Measurements from ENCODE around the gene CNTD1.
A peak's percentile ranks its signal among the peaks of the same experiment; 100 is the strongest.
"Not testable (repeated sequence)": the region's sequence is repeated elsewhere in the genome, so short reads cannot be mapped to it uniquely, and the experiment has no call there.

The CNTD1 gene, protein sequence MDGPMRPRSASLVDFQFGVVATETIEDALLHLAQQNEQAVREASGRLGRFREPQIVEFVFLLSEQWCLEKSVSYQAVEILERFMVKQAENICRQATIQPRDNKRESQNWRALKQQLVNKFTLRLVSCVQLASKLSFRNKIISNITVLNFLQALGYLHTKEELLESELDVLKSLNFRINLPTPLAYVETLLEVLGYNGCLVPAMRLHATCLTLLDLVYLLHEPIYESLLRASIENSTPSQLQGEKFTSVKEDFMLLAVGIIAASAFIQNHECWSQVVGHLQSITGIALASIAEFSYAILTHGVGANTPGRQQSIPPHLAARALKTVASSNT

DNA sequence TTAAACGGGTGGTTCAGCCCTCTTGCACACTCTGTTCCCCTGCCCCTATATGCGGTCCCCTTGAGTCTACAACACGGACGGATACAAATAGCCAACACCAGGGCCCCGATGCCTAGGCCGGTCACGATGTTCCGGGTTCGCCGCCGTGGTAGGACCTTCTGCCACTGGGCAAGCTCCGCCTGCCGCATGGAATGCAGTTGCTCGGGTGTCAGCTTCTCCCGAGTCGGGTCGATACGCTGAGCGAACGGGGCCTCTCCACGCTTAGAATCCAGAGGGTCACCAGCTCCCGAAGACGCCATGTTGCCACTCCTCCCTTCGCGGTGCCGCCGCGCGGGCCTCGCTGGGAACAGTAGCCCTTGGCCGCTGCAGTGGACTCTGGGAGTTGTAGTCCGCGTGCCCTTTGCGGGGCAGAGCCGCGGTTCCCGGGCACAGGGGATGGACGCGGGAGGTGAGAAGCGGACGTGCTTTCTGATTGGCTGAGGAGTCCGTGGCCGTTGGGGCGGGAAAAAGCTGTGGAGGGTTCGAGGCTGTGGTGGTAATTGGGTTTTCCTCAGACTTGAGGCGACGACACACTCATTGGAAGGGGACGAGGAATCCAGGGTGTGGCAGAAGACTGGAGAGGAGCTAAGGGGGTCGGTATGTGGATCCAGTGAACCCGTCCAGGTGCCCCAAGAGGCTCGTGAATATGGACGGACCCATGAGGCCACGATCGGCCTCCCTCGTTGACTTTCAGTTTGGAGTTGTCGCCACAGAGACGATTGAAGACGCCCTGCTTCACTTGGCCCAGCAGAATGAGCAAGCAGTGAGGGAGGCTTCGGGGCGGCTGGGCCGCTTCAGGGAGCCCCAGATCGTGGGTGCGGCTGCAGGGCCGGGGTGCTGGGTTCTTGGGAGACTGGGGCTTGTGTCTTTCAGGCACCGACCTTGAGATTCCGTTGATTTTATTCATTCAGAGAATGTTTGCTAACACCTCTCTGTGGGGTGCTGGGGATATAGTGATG, at the start of gene CNTD1, which contains the start of gene COA3:
TSS of gene CNTD1 (plus strand) at position 479 of the 998 bp plus-strand sequence. CDS start at position 686, 207 bp downstream.
TSS of gene COA3 (minus strand) at position 322 of the 998 bp plus-strand sequence. CDS start at position 299, 23 bp downstream.
- DNase-seq, result peak; percentile 81

DNA sequence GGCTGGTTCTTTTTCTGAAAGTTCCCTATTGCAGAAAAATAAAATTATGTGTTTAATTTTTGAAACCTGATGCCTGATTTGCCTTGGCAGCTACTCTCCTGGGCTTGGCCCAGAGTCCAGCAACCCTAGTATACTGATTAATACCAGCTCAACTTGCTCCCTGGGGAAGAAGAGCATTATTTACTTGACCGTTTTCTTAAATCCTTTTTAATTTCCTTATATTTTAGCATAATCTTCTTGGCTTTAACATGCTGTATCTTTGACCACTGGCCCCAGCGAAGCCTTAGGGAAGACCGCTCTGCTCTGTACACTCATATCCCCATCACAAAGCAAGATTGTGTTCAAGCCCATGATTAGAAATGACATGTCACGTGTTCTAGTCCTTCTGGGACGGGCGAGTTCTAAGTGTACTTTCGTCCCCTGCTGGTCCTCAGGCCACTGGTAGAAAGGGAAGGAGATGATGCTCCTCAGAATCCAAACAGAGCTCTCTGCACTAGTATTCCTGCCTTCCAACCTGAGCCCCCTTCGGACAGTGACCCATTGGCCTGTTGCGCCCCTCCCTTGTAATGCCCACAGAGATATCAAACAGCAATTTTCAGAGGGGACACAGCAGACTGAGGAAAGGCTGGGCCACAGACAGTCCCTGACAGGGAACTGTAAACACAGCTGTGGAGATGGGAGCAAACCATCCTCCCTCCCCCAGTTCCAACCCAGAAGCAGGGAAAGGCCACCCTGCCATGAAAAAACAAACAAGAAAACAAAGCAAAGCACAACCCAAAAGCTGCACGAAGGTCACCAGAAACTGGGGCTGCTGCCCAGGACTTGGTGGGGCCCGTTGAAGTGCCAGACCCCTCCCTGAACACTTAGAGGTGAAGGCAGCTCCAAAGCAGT, 49.5 kb upstream of the CNTD1 start:
- no peak for DNase-seq

DNA sequence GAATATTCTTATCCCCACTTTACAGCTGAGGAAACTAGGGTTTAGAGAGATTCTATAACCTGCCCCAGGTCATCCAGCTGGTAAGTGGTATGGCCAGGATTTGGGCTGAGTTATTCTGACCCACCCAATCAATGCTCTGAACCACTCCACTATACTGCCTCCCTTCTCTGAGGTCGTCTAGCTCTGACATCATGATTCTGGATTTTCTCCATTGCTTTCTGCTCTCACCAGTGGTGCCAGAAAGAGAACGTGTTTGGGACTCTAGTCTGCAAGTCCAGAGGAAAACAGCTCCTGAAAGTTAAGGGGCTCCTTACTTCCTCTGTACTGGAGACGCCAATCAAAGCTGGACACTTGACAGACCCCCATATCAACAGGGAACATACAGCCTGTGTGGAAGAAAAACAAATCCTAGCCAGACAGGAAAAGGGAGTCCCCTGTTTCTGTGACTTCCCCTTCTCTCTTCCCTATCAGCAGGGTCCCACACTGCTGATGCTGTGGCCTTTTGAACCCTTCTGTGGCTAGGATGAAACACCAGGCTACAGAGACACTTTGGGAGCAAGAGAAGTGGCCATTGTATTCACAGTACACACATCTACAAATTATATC, 47.8 kb upstream of the CNTD1 start:
- DNase-seq, result no peak

DNA sequence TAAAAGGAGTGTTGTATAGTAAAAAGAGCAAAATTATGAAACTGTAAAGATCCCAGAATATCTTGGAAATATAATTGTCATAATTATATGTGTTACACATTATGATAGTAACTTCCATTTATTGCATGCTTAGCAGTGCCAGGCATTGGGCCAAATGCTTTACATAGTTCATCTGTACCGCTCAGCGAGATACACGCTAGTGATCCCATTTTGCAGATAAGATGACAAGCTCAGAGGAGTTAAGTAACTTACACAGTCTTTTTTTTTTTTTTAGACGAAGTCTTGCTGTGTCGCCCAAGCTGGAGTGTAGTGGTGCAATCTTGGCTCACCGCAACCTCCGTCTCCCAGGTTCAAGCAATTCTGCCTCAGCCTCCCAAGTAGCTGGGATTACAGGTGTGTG, 47.0 kb upstream of the CNTD1 start:
- no peak for DNase-seq

DNA sequence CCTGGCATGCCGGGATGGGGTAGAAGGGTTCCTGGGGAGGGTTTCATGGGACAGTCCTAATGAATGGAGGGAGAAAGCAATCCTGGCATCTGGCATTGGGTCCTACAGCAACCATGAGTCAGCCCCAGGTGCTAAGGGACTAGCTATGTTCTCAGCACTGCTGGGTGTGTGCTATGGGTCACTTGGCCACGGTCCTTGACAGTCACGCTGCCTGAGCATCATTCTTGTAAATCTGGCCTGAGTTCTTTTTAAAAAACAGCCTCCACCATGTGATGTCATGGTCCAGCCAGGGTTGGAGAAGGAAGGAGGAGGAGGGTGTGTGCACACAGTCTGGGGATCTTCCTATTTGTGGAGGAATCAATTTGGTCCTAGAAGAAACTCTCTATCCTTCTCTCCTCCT, 43.9 kb upstream of the CNTD1 start:
- peak; percentile 10 for DNase-seq

DNA sequence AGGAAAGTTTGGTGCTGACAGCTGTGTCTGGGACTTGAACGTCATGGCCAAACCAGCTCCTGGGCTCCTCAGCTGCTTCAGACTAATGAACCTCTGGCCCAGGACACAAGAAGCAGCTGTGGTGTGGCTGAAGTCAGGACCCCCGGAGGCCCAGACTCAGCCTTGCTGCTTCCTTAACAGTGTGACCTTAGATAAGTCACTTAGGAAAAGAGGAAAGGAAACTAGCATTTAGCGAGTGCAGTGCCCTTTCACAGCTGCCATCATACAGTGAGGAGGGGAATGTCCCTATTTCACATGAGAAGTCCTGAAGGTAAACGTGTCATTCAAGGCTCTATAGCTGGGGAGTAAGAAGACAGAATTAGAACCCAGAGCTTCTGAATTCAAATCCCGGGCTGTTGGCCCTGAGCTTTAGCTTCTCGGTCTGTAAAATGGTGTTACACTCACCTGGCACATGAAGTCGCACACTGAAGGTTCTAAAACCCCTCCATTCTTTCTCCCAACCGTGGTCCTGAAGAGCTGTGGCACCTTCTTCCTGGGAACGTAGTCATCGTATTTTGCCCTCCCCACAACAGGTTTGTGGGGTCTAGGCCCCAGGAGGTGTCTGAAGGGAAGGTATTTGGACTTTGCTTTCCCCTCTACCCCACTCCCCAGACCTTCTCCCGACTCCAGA, 38.5 kb upstream of the CNTD1 start:
- DNase-seq, result no peak

DNA sequence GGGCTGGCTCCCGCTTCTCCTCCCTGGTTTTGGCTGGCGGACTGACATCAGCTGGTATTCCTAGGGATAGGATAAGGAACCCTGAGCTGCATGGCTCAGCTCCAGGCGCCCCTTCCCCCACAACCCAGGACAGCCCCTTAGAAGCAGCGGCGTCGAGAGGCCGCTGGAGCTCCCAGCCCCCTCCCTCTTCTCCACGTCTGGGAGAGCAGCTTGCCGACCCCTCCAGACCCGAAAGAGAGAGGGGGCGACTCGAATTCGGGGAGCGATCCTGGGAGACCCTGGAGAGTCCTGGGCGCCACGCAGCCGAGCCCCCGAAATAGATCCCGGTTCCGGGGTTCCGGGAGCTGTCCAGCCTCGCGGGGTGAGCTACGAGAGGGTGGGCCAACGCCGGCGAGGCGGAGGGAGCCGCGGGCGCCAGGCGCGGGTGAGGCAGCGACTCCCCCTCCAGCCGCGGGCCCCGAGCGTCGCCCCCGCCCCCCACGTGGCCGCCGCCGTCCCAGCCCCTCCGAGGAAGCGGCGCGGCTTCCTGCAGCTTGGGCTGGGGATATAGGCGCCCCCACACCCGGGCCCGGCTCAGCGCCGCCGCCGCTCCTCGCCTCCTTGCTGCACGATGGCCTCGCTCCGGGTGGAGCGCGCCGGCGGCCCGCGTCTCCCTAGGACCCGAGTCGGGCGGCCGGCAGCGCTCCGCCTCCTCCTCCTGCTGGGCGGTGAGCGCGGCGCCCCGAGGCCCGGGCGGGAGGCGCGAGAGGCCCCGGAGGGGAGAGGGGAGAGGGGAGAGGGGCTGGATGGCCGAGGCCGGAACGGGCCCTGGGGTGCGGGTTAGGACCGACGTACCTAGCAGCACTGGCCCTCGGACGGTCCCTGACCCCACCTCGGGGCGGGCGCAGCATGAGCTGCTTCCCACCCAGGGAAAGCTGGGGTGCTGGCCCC, 37.7 kb upstream of the CNTD1 start, which contains the start of gene RAMP2:
TSS of gene RAMP2 (plus strand) at position 576 of the 930 bp plus-strand sequence. CDS start at position 611, 35 bp downstream.
- no peak for DNase-seq

DNA sequence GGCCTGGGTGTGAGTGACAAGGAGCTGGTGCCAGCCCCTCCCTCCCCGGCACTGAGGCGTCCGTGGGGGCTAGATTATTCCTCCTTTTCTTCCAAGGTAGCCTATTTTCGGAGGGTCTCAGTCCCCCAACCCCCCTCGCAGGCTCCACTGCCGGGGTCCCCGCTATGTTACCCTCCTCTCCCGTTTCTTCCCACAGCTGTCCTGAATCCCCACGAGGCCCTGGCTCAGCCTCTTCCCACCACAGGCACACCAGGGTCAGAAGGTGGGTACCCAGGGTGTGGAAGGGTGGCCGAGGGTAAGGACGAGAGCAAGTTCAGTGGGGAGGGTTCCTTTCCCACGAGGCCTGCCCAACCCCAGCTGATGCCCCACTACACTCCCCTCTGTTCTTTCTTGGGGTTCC, 37.0 kb upstream of the CNTD1 start:
- DNase-seq, result no peak

DNA sequence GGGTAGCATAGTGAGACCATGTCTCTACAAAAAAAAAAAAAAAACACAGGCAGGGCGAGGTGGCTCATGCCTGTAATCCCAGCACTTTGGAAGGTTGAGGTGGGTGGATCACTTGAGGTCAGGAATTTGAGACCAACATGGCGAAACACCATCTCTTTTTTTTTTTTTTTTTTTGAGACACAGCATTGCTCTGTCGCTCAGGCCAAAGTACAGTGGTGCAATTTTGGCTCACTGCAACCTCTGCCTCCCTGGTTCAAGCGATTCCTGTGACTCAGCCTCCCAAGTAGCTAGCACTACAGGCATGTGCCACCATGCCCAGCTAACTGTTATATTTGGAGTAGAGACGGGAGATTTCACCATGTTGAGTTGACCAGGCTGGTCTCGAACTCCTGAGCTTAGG, 32.5 kb upstream of the CNTD1 start:
- DNase-seq, result no peak

DNA sequence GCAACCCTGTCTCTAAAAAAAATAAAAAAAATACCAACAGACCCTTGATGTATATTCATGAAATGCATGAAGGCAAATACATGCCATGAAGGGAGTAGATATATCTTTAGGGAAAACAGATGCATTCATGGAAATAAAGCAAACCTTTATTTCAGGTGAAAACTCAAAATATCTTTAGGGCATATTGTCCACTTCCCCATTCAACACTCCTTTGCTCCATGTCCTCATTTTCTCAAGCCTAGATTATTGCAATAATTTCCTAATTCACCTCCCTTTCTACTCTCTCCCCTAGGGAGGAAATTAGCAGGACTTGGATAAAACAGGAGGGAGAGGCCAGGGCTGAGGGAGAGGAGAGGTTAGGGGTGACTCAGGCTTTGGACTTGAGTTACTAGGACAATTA, 31.1 kb upstream of the CNTD1 start:
- DNase-seq, result no peak

DNA sequence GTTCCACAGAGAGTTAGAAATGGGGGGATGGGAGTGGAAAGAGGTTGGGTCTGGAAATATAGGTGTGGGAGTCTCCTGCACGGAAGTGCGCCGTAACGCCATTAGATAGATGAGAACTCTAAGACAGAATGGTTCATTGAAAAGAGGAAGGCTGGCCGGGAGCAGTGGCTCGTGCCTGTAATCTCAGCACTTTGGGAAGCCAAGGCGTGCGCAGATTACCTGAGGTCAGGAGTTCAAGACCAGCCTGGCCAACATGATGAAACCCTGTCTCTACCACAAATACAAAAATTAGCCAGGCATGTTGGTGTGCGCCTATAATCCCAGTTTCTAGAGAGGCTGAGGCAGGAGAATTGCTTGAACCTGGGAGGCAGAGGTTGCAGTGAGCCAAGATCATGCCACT, 30.7 kb upstream of the CNTD1 start:
- DNase-seq, result not testable (repeated sequence)

DNA sequence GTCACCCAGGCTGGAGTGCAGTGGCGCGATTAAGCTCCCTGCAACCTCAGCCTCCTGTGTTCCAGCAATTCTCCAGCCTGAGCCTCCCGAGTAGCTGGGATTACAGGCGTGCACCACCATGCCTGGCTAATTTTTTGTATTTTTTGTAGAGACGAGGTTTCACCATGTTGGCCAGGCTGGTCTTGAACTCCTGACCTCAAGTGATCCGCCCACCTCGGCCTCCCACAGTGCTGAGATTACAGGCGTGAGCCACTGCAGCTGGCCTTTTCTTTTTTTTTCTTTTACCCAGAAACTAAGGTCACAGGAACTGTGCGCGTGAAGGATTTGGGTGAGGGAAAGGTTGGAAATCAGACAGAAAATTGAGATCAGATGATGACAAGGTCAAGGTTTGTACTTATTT, 28.7 kb upstream of the CNTD1 start:
- not testable (repeated sequence) for DNase-seq

DNA sequence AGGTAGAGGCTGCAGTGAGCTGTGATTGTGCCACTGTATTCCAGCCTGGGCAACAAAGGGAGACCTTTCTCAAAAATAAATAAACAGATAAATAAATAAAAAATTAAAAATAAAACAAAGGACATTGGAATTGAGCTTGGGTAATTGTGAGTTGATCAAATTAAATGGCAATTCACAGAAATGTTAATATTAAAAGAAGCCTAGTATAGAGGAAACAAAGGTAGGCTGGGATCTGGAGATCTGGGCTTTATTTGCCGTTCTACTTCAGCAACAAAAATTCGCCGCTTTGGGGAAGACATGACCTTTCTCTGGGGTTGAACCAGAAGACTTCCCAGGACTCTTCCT, 25.7 kb upstream of the CNTD1 start:
- no peak for DNase-seq

DNA sequence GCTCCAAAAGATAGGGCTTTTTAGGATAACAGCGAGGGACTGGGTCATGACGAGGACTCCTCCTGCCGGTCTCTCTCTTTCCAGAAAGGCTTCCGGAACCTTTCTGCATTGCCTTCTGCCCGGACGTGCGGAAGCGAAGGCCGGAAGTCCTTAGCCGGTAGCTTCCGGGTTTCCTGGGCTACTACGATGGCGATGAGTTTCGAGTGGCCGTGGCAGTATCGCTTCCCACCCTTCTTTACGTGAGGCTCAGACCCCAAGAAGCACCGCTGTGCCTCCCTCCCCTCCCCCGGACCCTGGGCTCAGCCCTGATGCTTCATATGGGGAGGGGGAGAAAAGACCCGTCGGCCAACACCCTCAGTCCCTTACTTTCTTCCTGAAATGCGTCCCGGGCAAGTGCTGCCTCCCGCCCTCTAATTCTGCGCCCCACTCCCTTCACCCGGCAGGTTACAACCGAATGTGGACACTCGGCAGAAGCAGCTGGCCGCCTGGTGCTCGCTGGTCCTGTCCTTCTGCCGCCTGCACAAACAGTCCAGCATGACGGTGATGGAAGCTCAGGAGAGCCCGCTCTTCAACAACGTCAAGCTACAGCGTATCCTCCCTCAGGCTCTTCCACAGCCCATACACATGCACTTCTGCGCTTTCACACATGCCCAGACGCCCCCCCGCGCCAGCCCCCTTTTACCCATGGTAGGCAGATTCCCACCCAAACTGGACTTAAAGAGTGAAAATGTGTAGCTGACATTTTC, 25.2 kb upstream of the CNTD1 start, which contains the start of gene VPS25:
TSS of gene VPS25 (plus strand) at position 160 of the 746 bp plus-strand sequence. CDS start at position 187, 27 bp downstream.
- DNase-seq, result peak; percentile 65

DNA sequence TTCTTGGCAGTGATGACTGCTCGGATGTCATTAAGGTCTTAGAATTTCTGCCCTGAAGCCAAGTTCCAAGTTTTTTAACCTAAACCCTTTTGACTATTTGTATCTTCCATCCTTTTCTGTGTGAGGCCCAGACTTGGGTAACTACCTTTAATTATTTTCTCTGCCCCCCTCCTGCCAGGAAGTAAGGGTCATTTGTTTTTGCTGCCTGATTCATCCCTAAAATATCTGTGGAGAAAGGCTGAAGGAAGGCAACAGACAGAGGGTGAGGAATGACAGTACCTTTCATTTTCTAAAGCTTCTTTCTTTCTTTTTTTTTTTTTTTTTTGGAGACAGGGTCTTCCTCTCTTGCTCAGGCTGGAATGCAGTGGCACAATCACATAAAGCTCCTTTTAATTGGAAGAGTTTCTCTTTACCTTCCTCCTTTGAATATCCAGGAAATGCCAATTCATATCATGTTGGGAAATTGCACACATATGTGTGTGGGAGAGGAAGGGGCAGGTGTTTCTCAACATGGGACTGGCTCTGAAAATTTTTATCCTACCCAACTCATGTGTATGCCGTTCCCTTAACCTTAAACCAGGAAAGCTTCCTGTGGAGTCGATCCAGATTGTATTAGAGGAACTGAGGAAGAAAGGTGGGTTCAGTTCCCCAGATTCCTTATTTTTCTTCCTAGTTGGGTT, 24.5 kb upstream of the CNTD1 start:
- no peak for DNase-seq

DNA sequence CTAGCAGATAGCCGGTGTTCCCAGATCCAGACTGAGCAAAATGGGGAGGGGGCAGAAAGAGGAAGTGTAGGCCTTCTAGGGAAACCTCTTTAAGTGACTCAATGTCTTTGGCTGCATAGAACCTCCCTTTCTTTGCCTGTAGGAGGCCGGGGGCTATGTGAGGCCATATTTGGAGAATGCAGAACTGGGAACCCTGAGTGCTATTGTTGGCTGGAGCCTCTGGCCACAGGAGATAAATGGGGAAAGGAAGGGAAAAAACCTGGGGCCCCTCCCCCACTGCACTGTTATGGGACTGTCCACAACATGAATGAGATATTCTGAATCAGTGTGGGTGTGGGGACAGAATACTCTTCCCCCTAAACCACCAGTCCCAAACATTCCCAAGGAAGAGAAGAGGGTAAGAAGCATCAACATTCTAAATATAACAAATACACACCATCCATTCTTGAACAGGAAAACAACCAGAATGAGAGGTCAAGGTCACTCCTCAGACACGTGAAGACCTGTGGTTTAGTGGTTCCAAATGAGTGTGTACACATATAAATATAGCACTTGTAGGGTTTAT, 23.0 kb upstream of the CNTD1 start:
- DNase-seq, result no peak

DNA sequence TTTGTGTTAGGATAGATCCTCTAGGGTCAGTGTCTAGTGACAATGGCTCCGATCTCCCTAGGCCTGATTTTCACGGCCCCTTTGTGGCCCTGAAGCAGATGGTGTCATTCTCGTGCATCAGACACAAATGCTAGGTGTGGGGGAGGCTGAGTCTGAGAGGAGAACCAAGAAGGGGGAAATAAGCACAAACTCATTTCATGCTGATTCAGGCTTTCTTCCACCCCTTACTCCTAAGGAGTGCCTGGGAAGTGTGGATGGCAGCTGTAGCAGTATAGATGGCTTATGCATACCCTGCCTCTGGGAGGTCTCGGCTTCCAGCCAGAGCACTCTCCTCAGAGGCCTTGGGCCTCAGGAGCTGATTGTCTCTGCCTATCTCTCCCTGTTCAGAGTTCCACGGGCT, 20.1 kb upstream of the CNTD1 start:
- no peak for DNase-seq

DNA sequence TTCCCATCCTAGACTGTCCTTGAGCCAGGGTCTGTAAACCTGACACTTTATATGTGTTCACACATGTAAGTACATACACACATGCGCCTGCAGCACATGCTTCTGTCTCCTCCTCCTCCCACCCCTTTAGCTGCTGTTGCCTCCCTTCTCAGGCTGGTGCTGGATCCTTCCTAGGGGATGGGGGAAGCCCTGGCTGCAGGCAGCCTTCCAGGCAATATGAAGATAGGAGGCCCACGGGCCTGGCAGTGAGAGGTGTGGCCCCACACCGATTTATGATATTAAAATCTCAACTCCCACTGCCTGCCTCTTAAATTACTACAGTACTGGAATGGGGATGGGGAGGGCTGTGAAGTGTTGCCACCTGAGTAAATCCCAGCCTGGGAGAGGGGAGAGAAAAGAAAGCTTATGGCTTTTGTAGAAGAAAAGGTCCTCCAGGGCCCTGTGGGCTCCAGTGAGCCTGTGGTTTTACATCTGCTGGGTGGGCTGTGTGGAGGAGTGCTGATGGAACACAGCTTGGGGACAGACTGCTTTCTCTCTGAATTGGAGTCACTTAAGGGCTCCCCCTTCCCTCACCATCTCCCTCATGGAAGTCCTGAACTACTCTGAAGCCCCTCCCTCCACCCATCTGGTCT, 19.2 kb upstream of the CNTD1 start:
- no peak for DNase-seq
